Measurements from ENCODE around the gene ARHGAP10.

ARHGAP10 gene

DNA sequence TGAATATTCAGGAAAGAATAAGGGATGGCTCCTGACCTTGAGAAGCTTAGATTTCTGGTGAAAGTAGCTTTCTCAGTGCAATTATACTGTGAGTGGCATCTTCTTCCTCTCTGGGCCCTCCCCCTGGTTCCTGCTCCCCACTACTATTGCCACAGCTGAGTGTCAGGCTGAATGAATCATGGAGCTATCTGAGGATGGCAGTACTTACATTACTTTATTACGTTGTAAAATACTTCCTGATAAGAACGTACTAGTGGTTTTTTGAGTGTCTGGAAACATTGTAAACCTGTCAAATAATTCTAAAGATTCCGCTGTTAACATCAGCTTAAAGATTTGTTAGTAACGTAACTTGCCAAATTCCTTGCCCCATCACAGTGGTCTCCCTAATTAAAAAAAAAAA lies 36.2 kb downstream of the ARHGAP10 start:
- DNase-seq (ENCODE audit: low read depth) = no peak

DNA sequence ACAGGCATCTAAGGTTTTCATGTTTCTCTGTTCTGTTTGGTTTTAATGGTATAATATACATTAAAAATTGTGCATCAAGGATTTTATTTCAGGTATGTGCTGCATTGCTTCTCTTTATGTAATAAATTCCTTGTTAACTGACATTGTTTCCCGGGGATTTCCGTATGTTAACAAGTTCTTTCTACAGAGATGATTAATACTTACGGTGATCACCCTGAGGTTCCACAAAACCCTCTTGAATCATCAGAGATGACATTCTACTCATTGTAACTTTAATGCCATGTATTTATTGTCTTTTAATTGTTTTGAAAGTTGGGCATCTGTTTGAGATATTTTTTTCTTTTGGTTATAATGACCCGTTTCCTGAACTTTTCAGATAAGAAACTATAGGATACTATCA lies 37.5 kb downstream of the ARHGAP10 start:
- DNase-seq (ENCODE audit: low read depth) = no peak

GRCh38 chr4:147770831-147771230 lies 38.9 kb downstream of the ARHGAP10 start:
- DNase-seq (ENCODE audit: low read depth) = no peak

GRCh38 chr4:147772056-147772455 lies 40.2 kb downstream of the ARHGAP10 start:
- no peak for DNase-seq (ENCODE audit: low read depth)

DNA sequence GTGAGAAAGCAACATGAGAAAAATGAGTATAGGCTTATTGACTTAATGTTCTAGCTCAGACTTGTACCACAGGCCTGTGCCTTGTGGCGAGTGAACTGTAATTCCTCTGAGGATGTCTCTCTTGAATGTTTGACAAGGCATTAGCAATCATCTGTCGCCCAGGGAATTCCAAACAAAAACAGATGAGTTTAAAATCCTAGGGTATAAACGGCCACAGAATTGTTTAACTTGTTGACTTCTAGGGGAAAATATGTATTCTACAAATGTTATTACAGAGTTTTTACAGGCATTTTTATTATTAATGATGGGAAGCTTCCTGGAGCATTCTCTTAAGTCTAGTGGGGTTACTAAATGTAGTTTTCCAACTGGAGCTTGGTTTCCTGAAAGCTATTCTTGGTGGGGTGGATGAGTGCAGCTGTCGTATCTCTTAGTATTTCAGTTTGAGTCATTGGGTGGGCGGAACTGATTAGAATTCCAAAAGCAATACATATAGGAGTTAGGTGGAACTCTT lies 40.6 kb downstream of the ARHGAP10 start:
- no peak for DNase-seq (ENCODE audit: low read depth)

DNA sequence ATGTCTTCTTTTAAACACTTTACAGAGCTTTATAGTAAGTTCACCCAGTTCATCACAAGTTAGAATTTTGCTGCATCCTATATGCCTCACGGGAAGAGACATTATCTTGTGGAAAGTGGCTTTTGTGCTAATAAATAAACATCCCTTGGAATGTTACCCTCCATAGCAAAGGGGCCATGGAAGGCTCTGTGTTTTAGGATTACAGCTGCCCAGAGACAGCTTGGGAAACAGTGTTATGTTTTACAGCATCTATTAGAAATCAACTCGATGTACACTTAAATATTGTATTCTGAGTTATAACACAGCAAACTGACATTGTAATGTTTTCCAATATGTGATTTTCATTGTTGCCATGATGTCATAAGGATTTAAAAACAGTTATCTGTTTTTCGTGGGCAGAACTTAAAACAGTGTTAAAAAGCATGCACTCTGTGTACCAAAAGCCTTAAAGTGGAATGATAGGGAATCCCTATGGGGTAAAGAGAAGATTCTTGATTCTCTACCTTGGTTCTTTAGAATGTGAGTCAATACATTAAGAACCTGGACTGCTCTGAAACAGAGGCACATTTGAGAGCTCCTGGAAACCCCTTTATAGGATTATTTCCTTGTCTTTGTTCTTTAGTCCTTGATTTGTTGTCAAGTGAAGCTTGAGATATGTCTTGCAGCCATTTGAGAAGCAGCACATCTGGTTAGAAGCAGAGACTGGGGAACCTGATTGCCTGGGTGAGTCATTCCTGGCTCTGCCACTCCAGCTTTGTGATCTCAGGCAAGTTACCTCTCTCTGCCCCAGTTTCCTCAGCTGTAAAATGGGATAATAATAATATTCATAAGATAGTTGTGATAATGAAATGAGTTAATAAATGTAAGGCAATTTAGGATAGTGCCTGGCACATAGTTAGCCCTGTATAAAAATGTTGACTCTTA lies 41.6 kb downstream of the ARHGAP10 start:
- no peak for DNase-seq (ENCODE audit: low read depth)

GRCh38 chr4:147776716-147777115 lies 44.8 kb downstream of the ARHGAP10 start:
- no peak for DNase-seq (ENCODE audit: low read depth)

DNA sequence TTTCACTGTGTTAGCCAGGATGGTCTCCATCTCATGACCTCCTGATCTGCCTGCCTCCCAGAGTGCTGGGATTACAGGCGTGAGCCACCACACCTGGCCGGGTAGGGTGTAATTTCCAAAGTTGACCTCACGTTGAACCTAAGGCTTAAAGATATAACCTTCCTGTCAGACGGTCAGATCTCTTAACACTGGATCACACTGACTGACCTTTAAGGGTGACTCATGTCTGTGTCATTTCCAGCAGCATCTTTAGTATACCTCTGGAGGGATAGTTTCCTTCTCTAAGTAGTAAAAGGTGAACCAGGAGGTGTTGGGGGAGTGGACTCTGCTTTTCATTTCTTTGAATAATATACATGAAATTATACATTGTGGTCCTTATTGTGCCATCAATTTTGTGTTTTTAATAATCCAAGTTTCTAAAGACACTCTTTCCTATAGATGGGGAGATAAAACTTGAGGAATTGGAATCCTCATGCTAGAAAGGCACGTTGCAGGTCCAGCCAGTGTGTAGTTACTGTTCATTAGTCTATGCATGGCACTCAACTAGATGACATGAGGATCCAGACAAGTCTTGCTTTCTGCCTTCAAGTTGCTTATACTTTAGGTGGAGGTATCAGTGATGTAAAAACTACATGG lies 45.7 kb downstream of the ARHGAP10 start:
- DNase-seq (ENCODE audit: low read depth) = no peak

DNA sequence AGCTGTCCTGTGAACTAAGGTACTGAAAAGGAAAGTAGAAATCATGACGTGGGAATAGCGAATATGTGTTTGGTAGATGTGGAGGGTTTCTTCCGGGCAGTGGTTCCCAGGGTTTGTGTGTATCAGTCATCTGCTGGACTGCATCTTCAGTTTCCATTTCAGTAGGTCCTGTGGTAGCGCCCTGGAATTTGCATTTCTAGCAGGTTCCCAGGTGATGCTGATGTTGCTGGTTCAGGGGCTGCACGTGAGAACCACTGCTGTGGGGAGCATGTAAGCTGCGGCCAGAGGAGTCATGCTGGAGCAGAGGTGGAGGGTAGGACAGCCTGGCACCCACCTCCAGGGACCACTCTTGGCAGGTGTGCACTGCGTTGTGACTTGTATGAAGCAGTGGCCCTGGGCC lies 47.1 kb downstream of the ARHGAP10 start:
- no peak for DNase-seq (ENCODE audit: low read depth)

DNA sequence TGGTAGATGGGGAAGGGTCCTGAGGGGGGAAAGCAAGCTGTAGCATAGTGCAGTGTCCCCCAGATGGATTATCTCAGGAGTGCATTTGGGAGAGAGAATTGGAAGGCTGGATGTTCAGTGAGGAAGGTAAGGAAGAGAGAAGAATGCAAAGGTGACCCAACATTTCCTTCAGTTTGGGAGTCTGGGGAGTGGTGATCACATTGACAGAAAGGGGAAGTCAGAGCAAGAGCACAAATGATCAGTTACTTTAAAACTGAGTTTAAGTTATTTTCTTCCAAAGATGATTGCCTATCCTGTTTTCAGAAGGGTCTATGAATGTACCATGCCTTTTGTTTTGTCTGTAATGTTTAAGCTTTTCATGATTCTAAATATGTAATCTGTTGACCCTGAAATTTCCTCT lies 47.6 kb downstream of the ARHGAP10 start:
- no peak for DNase-seq (ENCODE audit: low read depth)

DNA sequence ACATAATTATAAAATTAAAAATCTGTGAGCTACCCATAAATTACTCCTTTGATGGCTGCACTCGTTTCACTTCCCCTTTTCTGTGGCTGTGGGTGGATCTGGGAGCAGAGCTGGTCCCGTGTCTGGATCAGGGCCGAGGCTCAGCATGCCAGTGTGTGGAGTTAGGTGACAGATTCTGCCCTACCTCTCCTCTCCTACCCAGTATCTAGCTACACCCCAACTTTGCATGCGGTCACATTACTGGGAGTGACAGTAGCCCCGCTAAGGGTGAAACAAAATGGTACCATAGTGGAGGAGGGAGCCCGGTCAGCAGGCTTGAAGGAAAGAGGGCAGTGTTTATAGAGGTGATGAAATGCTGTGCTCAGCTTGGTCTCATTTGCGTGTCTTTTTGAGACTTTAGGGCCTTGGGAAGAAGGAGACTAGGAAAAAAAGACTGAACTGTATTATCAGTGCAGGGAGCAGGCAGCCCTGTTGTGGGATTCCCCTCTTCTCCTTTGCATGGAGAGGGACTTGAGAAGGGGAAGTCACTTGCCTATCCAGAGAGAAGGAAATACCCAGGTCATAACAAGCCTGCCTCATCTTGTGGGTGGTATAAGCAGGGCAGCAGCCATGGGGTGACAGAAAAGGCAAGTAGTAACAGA lies 48.4 kb downstream of the ARHGAP10 start:
- DNase-seq (ENCODE audit: low read depth) = no peak

DNA sequence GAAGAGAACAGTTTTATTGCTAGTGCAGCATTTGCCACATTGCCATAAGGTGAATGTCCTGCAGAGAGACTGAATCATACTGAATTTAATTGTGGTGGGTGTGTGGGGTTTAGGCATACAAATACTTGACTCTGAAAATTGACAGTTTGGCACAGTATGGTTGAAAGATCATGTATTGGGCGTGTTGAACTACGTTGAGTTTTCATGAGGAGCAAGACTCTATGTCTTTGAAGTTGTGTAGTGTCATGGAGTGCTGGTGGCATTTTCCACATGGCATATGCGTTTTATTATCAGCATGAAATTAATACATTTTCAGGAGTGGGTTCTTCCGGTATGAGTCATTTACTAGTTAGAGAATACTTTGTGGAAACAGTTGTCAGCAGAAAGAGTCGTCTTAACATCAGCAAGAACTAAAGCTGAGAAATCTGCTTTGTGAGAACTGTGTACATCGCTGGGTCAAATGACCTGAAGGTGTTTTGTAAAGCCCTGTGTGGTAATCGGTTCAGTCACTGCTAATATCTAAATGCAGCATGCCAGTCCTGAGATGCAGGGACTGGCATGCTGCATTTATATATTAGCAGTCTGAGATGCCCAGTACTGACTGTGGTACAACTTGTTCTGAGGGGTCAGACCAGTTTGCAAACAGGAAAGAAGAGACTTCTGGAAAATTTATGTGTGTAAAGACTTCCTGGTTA lies 50.3 kb downstream of the ARHGAP10 start:
- DNase-seq (ENCODE audit: low read depth) = no peak

- no peak for DNase-seq (ENCODE audit: low read depth)
These were observed 53.2 kb downstream of the ARHGAP10 start for GRCh38 chr4:147785129-147785528.

DNA sequence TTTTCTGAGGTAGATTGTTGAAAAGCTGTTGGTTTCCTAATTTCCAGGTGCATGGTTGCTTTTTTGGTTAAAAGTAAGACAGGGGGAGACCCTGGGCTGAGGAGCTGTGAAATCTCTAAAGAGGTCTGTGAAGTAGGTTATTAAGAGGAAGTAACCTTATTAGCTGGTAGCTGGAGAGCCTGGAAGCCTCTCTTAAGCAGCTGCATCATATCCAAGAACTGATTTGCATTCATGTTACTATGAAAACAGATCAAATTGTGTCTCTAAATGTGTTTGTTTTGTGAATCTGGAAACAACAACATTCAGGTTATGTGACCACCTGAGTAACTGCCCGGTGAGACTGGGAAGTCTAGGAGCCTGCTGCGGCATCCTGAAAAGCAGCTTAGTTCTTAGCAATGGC lies 54.1 kb downstream of the ARHGAP10 start:
- no peak for DNase-seq (ENCODE audit: low read depth)

DNA sequence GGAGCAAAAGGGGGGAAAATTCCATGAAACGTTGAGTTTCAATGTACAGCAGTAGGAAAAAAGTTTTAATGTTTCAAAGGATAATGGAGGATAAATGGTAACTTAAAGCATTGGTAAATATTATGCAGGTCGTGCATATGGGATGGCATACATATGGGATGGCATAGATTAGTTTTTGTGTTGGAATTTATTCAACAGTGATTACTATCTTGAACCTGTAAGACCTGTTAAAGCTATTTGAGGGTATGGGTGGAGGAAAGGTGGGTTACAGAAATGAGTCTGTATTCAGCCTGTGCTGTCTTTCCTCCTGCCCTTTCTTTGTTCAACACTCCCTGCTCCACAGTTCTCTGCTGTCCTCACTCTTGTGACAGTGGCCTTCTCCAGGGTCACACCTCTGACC lies 54.6 kb downstream of the ARHGAP10 start:
- DNase-seq (ENCODE audit: low read depth) = no peak

- DNase-seq (ENCODE audit: low read depth) = no peak
These were observed 55.3 kb downstream of the ARHGAP10 start for GRCh38 chr4:147787204-147787603.

GRCh38 chr4:147788791-147789190 lies 56.9 kb downstream of the ARHGAP10 start:
- DNase-seq (ENCODE audit: low read depth) = no peak

GRCh38 chr4:147789596-147789995 lies 57.7 kb downstream of the ARHGAP10 start:
- DNase-seq (ENCODE audit: low read depth) = no peak

- no peak for DNase-seq (ENCODE audit: low read depth)
These were observed 58.5 kb downstream of the ARHGAP10 start for GRCh38 chr4:147790412-147790811.

GRCh38 chr4:147791341-147791740 lies 59.5 kb downstream of the ARHGAP10 start:
- DNase-seq (ENCODE audit: low read depth) = no peak

DNA sequence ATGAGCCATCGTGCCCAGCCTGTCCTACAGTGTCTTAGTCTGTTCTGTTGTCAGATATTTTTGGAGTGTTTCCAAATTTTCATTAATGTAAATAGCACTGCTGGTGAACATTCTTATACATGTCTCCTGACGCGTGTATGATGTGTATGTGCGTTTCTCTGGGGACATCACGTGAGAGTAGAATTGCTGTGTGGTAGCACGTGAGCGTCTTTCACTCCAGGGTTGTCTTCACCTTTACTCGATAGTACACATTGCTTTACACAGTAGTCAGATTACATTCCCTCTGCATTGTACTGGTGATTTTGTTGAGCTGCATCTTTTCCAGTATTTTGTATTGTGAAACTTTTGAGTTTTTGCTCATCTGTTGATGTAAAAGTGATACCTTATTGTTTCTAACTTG lies 60.0 kb downstream of the ARHGAP10 start:
- DNase-seq (ENCODE audit: low read depth) = no peak
